K562 (cell line): Measurements from ENCODE around the gene SPATA12. TPM values are rescaled to one million over a fixed set of nuclear protein-coding genes. Genes with fewer than 3 reads are reported as not detected.

ENCODE experiments used
- CREM ChIP-seq: IDR thresholded peaks from 2 replicates; pipeline ENCODE4 v1.6.1; 2014; ENCODE audit warnings: antibody characterized with exemption, low read depth
- GABPA ChIP-seq: fragments of 200-800 bp; sonication (Bioruptor generic); conservative IDR thresholded peaks from 2 replicates; pipeline ENCODE4 v1.6.1; 2016; ENCODE audit warnings: low read depth, missing genetic modification characterization, missing compliant biosample characterization
- GTF2E2 ChIP-seq: fragments of 200-800 bp; sonication (Bioruptor generic); IDR thresholded peaks from 2 replicates; pipeline ENCODE4 v1.6.1; 2016; ENCODE audit warnings: missing genetic modification characterization, missing compliant biosample characterization
- MYC ChIP-seq, 2 experiments: fragments of 250-450 bp in 1 of 2; sonication (Bioruptor Pico) in 1 of 2; IDR thresholded peaks; 2 replicates each; pipeline versions ENCODE4 v1.5.1 to v1.6.1; 2012 to 2021; ENCODE audit warnings: low read depth in 2 of 2, borderline replicate concordance in 1 of 2, improper control_type of control experiment in 1 of 2, low read length in 1 of 2, mild to moderate bottlenecking in 1 of 2, moderate library complexity in 1 of 2
- NFIC ChIP-seq: fragments of 450-650 bp; IDR thresholded peaks from 2 replicates; pipeline ENCODE4 v1.6.1; 2017; ENCODE audit warnings: mild to moderate bottlenecking, inconsistent platforms
- NR2C2 ChIP-seq, 2 experiments: fragments of 200-800 bp in 1 of 2; sonication (Bioruptor generic) in 1 of 2; sonication (generic) in 1 of 2; formaldehyde crosslinking in 1 of 2; IDR thresholded peaks; 2 replicates each; pipeline versions ENCODE4 v1.6.1 to v1.8.0; 2016 to 2022; ENCODE audit warnings: mild to moderate bottlenecking in 1 of 2, missing compliant biosample characterization in 1 of 2, missing genetic modification characterization in 1 of 2, missing genetic modification reagents in 1 of 2
- PCBP2 ChIP-seq: fragments of 200-400 bp; formaldehyde crosslinking; IDR thresholded peaks from 2 replicates; pipeline ENCODE4 v1.6.1; 2018; ENCODE audit warnings: low read length, low read depth, mild to moderate bottlenecking, moderate library complexity; ENCODE audit not compliant: poor library complexity, severe bottlenecking
- TSC22D4 ChIP-seq: fragments of 450-650 bp; IDR thresholded peaks from 2 replicates; pipeline ENCODE4 v1.6.1; 2016; ENCODE audit warnings: missing genetic modification characterization, missing biosample characterization, control low read depth
- WHSC1 ChIP-seq: IDR thresholded peaks from one replicate; pipeline ENCODE4 v1.6.1; 2012; ENCODE audit warnings: low read length, control low read depth, inconsistent platforms
- ZBTB7A ChIP-seq: IDR thresholded peaks from 2 replicates; pipeline ENCODE4 v1.6.1; 2011; ENCODE audit warnings: low read depth, mild to moderate bottlenecking, low read length, moderate library complexity, borderline replicate concordance; ENCODE audit not compliant: control insufficient read depth
- ZC3H8 ChIP-seq: fragments of 450-650 bp; IDR thresholded peaks from 2 replicates; pipeline ENCODE4 v1.6.1; 2017
- polyA plus RNA-seq, 8 experiments: library from polyadenylated mRNA; depleted of rRNA in 4 of 8; stranded (reverse) in 5 of 8; unstranded in 3 of 8; fragments of >200 nt; fragmentation: Nextera tagmentation in 2 of 8; fragmentation: Illumina TruSeq in 1 of 8; extraction: Ambion mirVana in 2 of 8; extraction: Trizol in 1 of 8; gene quantifications; 2 replicates each; pipeline versions ENCODE4 v1.2.1 to v1.2.3, GENCODE V29; 2011 to 2014; ENCODE audit warnings: inconsistent platforms in 1 of 8, missing spikeins in 1 of 8
- total RNA-seq, 7 experiments: library from RNA; depleted of rRNA in 6 of 7; stranded (reverse); fragments of >200 nt in 6 of 7; fragmentation: Illumina TruSeq in 2 of 7; extraction: Trizol in 2 of 7; gene quantifications; 2 replicates each; pipeline versions ENCODE4 v1.2.1 to v1.2.3, GENCODE V29; 2011 to 2021; ENCODE audit warnings: low replicate concordance in 1 of 7
- TF ChIP-seq, protein P1 (sequence below), 2 experiments: fragments of 450-650 bp in 1 of 2; sonication (generic) in 1 of 2; formaldehyde crosslinking in 1 of 2; IDR thresholded peaks; 2 replicates each; pipeline versions ENCODE4 v1.7.1 to v1.9.0; 2016 to 2022; ENCODE audit warnings: inconsistent platforms in 1 of 2, mild to moderate bottlenecking in 1 of 2, missing genetic modification reagents in 1 of 2
- TF ChIP-seq, protein P2 (sequence below): fragments of 250-450 bp; sonication (Bioruptor Pico); IDR thresholded peaks from 2 replicates; pipeline ENCODE4 v1.8.0; 2021; ENCODE audit warnings: mild to moderate bottlenecking, moderate library complexity
- TF ChIP-seq, protein P3 (sequence below): fragments of 250-450 bp; sonication (Bioruptor Pico); IDR thresholded peaks from 2 replicates; pipeline ENCODE4 v1.6.1; 2021; ENCODE audit warnings: mild to moderate bottlenecking

Gene SPATA12
- total and polyA plus RNA-seq, 9 of the 15 experiments (the other 6 are each of a cell fraction or from before 2014, with no cell fraction given), result not detected

DNA sequence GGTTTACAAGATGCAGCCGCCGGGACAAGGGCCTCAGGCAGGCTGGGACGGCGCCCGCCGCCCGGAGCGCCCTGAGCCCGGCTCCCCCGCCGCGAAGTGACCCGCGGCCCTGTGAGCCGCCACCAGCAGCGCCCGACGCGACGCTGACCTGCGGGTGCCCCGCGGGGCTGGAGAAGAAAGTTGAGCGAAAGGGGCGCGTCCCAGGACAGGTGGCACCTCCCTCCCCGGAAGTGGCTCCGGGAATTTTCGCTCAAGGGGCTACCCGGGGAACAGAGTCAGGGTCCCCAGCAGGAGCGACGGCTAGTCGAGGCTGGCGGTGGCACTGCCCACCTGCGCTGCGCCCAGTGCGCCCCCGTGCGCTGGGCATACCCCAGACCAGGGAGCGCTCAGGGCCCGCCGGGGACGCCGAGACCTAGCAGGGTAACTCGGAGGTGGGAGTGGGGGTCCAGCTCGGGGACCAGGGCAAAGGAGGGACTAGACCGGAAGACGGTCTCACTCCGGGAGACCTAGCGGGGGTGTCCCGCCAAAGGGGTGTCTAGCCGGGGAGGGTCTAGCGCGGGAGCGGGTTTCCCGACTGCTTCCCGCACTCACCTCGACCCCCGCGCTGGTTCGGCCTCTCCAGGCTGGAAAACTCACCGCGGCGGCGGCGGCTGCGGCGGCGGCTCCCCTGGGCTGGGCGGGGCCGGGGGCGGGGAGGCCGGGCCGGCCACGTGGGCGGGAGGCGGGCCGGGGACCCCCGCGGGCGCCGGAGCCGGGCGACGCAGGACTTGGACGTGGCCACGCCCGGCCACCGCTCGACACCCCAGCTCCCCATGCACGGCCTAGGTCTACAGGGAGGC lies 18.4 kb downstream of the SPATA12 start (continued):
- TF ChIP-seq, protein P1, sequence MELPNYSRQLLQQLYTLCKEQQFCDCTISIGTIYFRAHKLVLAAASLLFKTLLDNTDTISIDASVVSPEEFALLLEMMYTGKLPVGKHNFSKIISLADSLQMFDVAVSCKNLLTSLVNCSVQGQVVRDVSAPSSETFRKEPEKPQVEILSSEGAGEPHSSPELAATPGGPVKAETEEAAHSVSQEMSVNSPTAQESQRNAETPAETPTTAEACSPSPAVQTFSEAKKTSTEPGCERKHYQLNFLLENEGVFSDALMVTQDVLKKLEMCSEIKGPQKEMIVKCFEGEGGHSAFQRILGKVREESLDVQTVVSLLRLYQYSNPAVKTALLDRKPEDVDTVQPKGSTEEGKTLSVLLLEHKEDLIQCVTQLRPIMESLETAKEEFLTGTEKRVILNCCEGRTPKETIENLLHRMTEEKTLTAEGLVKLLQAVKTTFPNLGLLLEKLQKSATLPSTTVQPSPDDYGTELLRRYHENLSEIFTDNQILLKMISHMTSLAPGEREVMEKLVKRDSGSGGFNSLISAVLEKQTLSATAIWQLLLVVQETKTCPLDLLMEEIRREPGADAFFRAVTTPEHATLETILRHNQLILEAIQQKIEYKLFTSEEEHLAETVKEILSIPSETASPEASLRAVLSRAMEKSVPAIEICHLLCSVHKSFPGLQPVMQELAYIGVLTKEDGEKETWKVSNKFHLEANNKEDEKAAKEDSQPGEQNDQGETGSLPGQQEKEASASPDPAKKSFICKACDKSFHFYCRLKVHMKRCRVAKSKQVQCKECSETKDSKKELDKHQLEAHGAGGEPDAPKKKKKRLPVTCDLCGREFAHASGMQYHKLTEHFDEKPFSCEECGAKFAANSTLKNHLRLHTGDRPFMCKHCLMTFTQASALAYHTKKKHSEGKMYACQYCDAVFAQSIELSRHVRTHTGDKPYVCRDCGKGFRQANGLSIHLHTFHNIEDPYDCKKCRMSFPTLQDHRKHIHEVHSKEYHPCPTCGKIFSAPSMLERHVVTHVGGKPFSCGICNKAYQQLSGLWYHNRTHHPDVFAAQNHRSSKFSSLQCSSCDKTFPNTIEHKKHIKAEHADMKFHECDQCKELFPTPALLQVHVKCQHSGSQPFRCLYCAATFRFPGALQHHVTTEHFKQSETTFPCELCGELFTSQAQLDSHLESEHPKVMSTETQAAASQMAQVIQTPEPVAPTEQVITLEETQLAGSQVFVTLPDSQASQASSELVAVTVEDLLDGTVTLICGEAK (IDR thresholded peaks at IDR 0.05), result no peak
- TF ChIP-seq, protein P1 (CRISPR knock-in tag; IDR thresholded peaks at IDR 0.05), result no peak
- TF ChIP-seq TSC22D4 (tag) (no peak), NR2C2 (CRISPR knock-in tag; IDR thresholded peaks at IDR 0.05) (no peak), NR2C2 (tag; IDR thresholded peaks at IDR 0.05) (peak; percentile 45; the same call in 1 of the 2 replicates), ZBTB7A (peak; percentile 32; the same call in 1 of the 2 replicates), ZC3H8 (no peak), GABPA (tag) (0 out of 2 replicates have a peak, but pooled peaks have one; percentile 28), NFIC (no peak), GTF2E2 (tag) (no peak), MYC (IDR thresholded peaks at IDR 0.05; ENCODE audit: low read depth, low read length) (peak; percentile 49; the same call in 1 of the 2 replicates), MYC (CRISPR knock-in tag; IDR thresholded peaks at IDR 0.05; ENCODE audit: borderline replicate concordance, low read depth) (no peak), CREM (0 out of 2 replicates have a peak, but pooled peaks have one; percentile 21), PCBP2 (no peak), WHSC1 (no peak)
- TF ChIP-seq, protein P2, sequence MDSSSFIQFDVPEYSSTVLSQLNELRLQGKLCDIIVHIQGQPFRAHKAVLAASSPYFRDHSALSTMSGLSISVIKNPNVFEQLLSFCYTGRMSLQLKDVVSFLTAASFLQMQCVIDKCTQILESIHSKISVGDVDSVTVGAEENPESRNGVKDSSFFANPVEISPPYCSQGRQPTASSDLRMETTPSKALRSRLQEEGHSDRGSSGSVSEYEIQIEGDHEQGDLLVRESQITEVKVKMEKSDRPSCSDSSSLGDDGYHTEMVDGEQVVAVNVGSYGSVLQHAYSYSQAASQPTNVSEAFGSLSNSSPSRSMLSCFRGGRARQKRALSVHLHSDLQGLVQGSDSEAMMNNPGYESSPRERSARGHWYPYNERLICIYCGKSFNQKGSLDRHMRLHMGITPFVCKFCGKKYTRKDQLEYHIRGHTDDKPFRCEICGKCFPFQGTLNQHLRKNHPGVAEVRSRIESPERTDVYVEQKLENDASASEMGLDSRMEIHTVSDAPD, result no peak
- TF ChIP-seq, protein P3, sequence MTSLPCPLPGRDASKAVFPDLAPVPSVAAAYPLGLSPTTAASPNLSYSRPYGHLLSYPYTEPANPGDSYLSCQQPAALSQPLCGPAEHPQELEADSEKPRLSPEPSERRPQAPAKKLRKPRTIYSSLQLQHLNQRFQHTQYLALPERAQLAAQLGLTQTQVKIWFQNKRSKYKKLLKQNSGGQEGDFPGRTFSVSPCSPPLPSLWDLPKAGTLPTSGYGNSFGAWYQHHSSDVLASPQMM (CRISPR knock-in tag), result no peak
